HepG2 (cell line): ENCODE data around the gene CD58. TPM values are rescaled to one million over a fixed set of nuclear protein-coding genes. Genes with fewer than 3 reads are reported as not detected.

Source experiments
- ATF5 ChIP-seq: sonication (generic); formaldehyde crosslinking; IDR thresholded peaks from 2 replicates; pipeline ENCODE4 v1.4.0; 2020; ENCODE audit warnings: mild to moderate bottlenecking, low read depth, missing genetic modification reagents
- CBX1 ChIP-seq: IDR thresholded peaks from one replicate; pipeline ENCODE4 v1.6.1; 2016; ENCODE audit warnings: antibody characterized with exemption, low read depth
- E2F5 ChIP-seq: sonication (generic); formaldehyde crosslinking; conservative IDR thresholded peaks from 2 replicates; pipeline ENCODE4 v1.4.0; 2020; ENCODE audit warnings: missing genetic modification reagents
- FOXC1 ChIP-seq: sonication (generic); formaldehyde crosslinking; IDR thresholded peaks from 2 replicates; pipeline ENCODE4 v1.8.0; 2022; ENCODE audit warnings: mild to moderate bottlenecking, missing genetic modification reagents, borderline replicate concordance
- FOXO4 ChIP-seq: sonication (generic); formaldehyde crosslinking; conservative IDR thresholded peaks from 2 replicates; pipeline ENCODE4 v1.8.1; 2023; ENCODE audit warnings: missing genetic modification reagents
- GABPA ChIP-seq, 2 experiments: IDR thresholded peaks; 2 replicates each; pipeline ENCODE4 v1.6.1; 2011 to 2016; ENCODE audit warnings: low read depth in 2 of 2, low read length in 1 of 2, missing biosample characterization in 1 of 2, missing genetic modification characterization in 1 of 2
- PREB ChIP-seq: sonication (generic); formaldehyde crosslinking; IDR thresholded peaks from 2 replicates; pipeline ENCODE4 v1.4.0; 2020; ENCODE audit warnings: missing genetic modification reagents
- REST ChIP-seq, 2 experiments: IDR thresholded peaks; 2 replicates each; pipeline ENCODE4 v1.6.1; 2011 to 2012; ENCODE audit warnings: low read length in 2 of 2, borderline replicate concordance in 1 of 2, low read depth in 1 of 2, mild to moderate bottlenecking in 1 of 2, moderate library complexity in 1 of 2
- RFX5 ChIP-seq: IDR thresholded peaks from 2 replicates; pipeline ENCODE4 v1.6.1; 2011; ENCODE audit warnings: low read depth, low read length, improper control_type of control experiment
- SAP130 ChIP-seq: IDR thresholded peaks from 2 replicates; pipeline ENCODE4 v1.6.1; 2016; ENCODE audit warnings: low read depth
- SIX1 ChIP-seq: sonication (generic); formaldehyde crosslinking; IDR thresholded peaks from 2 replicates; pipeline ENCODE4 v1.4.0; 2020; ENCODE audit warnings: missing genetic modification reagents, borderline replicate concordance
- SMARCE1 ChIP-seq: fragments of 450-650 bp; IDR thresholded peaks from 2 replicates; pipeline ENCODE4 v1.6.1; 2017; ENCODE audit warnings: borderline replicate concordance
- SOX6 ChIP-seq, 2 experiments: fragments of 450-650 bp in 1 of 2; sonication (generic) in 1 of 2; formaldehyde crosslinking in 1 of 2; IDR thresholded peaks; 2 replicates each; pipeline versions ENCODE4 v1.4.0 to v1.6.1; 2017 to 2020; ENCODE audit warnings: antibody characterized with exemption in 1 of 2, mild to moderate bottlenecking in 1 of 2, missing genetic modification reagents in 1 of 2
- TP53 ChIP-seq: sonication (generic); formaldehyde crosslinking; conservative IDR thresholded peaks from 2 replicates; pipeline ENCODE4 v1.4.0; 2020; ENCODE audit warnings: missing genetic modification reagents
- ZBTB7A ChIP-seq: sonication (generic); formaldehyde crosslinking; IDR thresholded peaks from 2 replicates; pipeline ENCODE4 v1.8.0; 2022; ENCODE audit warnings: mild to moderate bottlenecking, missing genetic modification reagents
- ZNF354B ChIP-seq: sonication (generic); formaldehyde crosslinking; IDR thresholded peaks from 2 replicates; pipeline ENCODE4 v1.8.0; 2022; ENCODE audit warnings: mild to moderate bottlenecking, missing genetic modification reagents
- ZNF737 ChIP-seq: sonication (generic); formaldehyde crosslinking; IDR thresholded peaks from 2 replicates; pipeline ENCODE4 v1.5.0; 2020; ENCODE audit warnings: missing genetic modification reagents, mild to moderate bottlenecking, borderline replicate concordance
- ZNF850 ChIP-seq: sonication (generic); formaldehyde crosslinking; conservative IDR thresholded peaks from 2 replicates; pipeline ENCODE4 v1.9.0; 2021; ENCODE audit warnings: mild to moderate bottlenecking, missing genetic modification reagents
- ZUFSP ChIP-seq: sonication (generic); formaldehyde crosslinking; IDR thresholded peaks from 2 replicates; pipeline ENCODE4 v1.9.0; 2021; ENCODE audit warnings: missing genetic modification reagents, mild to moderate bottlenecking, borderline replicate concordance
- polyA plus RNA-seq, 8 experiments: library from polyadenylated mRNA; depleted of rRNA in 3 of 8; stranded (reverse) in 7 of 8; unstranded in 1 of 8; fragments of >200 nt; fragmentation: Illumina TruSeq in 4 of 8; extraction: Trizol in 4 of 8; gene quantifications; 2 replicates each; pipeline versions ENCODE4 v1.2.1 to v1.2.3, GENCODE V29; 2011 to 2016; ENCODE audit warnings: low read depth in 4 of 8, missing spikeins in 1 of 8, mixed read lengths in 1 of 8; ENCODE audit not compliant: insufficient read depth in 1 of 8
- total RNA-seq, 5 experiments: library from RNA; depleted of rRNA; stranded (reverse); fragments of >200 nt; fragmentation: Illumina TruSeq; extraction: Trizol; gene quantifications; 2 replicates each; pipeline ENCODE4 v1.2.3, GENCODE V29; 2016; ENCODE audit warnings: low read depth in 1 of 5

Gene CD58
- total and polyA plus RNA-seq, 2 of the 13 experiments (the other 11 are each of a cell fraction or from before 2014, with no cell fraction given) = 9.4 to 13.5 TPM

- TF ChIP-seq FOXO4 (CRISPR knock-in tag) (no peak), TP53 (CRISPR knock-in tag) (0 out of 2 replicates have a peak, but pooled peaks have one; percentile 56), GABPA (IDR thresholded peaks at IDR 0.05; ENCODE audit: low read depth, low read length) (no peak), GABPA (CRISPR knock-in tag; IDR thresholded peaks at IDR 0.05; ENCODE audit: low read depth) (0 out of 2 replicates have a peak, but pooled peaks have one; percentile 11), E2F5 (CRISPR knock-in tag) (no peak), SIX1 (no peak), ZNF737 (CRISPR knock-in tag) (no peak), SMARCE1 (no peak), FOXC1 (CRISPR knock-in tag) (no peak; the same call in 1 of the 2 replicates), SAP130 (CRISPR knock-in tag) (peak; percentile 36; the same call in 1 of the 2 replicates), ZUFSP (CRISPR knock-in tag) (no peak), CBX1 (no peak), REST (IDR thresholded peaks at IDR 0.05; ENCODE audit: borderline replicate concordance in 1 of 2, low read depth in 1 of 2, low read length in 2 of 2) (no peak), ZNF354B (CRISPR knock-in tag) (no peak), ZNF850 (CRISPR knock-in tag) (no peak), ATF5 (no peak), SOX6 (IDR thresholded peaks at IDR 0.05) (no peak), SOX6 (CRISPR knock-in tag; IDR thresholded peaks at IDR 0.05) (peak; percentile 88), RFX5 (no peak), ZBTB7A (CRISPR knock-in tag) (no peak), PREB (CRISPR knock-in tag) (no peak)
Observed at GRCh38 chr1:116485071-116485735, 85.6 kb downstream of the CD58 start (continued).
